ENCODE data around the gene G0S2. TPM values are rescaled to one million over a fixed set of nuclear protein-coding genes. Genes with fewer than 3 reads are reported as not detected.

G0S2 gene
- total and polyA plus RNA-seq, 9 of the 15 experiments (the other 6 are each of a cell fraction or from before 2014, with no cell fraction given): 0.18 to 65.6 (median 11.4) TPM

- FAIRE-seq: peak; percentile 51
- intact Hi-C loops (cut with micrococcal nuclease): loop anchor here (10.0 kb wide), 1 partner anchor 294 kb away; no protein-coding TSS in a partner anchor
- in situ Hi-C loops (cut with MboI): no loop called here
Measured at GRCh38 chr1:209691237-209691636, 16.0 kb downstream of the G0S2 start.

More at GRCh38 chr1:209691237-209691636, 16.0 kb downstream of the G0S2 start:
- Histone ChIP-seq H3K9me1 (ENCODE audit: control insufficient read depth, insufficient read depth, low read length) (no peaks in the 10 kb centered on the region), H3K9ac (ENCODE audit: insufficient read depth in 1 of 2, low read depth in 2 of 2, low read length in 2 of 2) (no peak overlapping the region), H4K20me1 (replicated peaks; ENCODE audit: control insufficient read depth, insufficient read depth, low read length) (no peaks in the 10 kb centered on the region; the same call in 1 of the 2 replicates), H3K4me1 (replicated peaks in 1 of 2; ENCODE audit: control insufficient read depth in 2 of 2, insufficient read depth in 2 of 2, low read length in 2 of 2) (no peaks in the 10 kb centered on the region; a peak in 2 of 5 replicates), H3K9me3 (replicated peaks; ENCODE audit: control insufficient read depth, insufficient read depth, low read depth, low read length) (no peaks in the 10 kb centered on the region), H3K4me3 (no peak overlapping the region), H3K36me3 (ENCODE audit: control insufficient read depth, insufficient read depth, low read length) (no peaks in the 10 kb centered on the region), H2AFZ (ENCODE audit: low read depth, low read length) (no peak overlapping the region), H3K27ac (ENCODE audit: extremely low read depth, low read depth, low read length) (no peak overlapping the region), H3K79me2 (ENCODE audit: control insufficient read depth, insufficient read depth, low read length) (no peaks in the 10 kb centered on the region), H3K4me2 (ENCODE audit: insufficient read depth, low read length) (no peak overlapping the region), H3K27me3 (ENCODE audit: control insufficient read depth in 2 of 2, insufficient read depth in 2 of 2, low read length in 2 of 2) (peaks cover 0 to 4% of the 10 kb centered on the region in 2 experiments; a peak in 1 of 5 replicates)
- 4% methylated on average over 3 of the region's 3 CpGs for WGBS (ENCODE audit: insufficient coverage, low coverage, missing lambda C conversion rate)
- TF ChIP-seq ERF (CRISPR knock-in tag; IDR thresholded peaks at IDR 0.05) (no peak), ZZZ3 (IDR thresholded peaks at IDR 0.05) (no peak), PPARD (CRISPR knock-in tag; IDR thresholded peaks at IDR 0.05) (no peak), E2F8 (IDR thresholded peaks at IDR 0.05; ENCODE audit: low read depth, partially characterized antibody) (no peak), LEF1 (IDR thresholded peaks at IDR 0.05) (no peak), ZNF561 (CRISPR knock-in tag; conservative IDR thresholded peaks at IDR 0.05) (no peak), NFRKB (IDR thresholded peaks at IDR 0.05; ENCODE audit: low read depth) (no peak), DIDO1 (tag; IDR thresholded peaks at IDR 0.05; ENCODE audit: low read depth) (no peak), CBFA2T2 (conservative IDR thresholded peaks at IDR 0.05) (no peak), ZNF143 (CRISPR knock-in tag; IDR thresholded peaks at IDR 0.05) (no peak), RBM17 (IDR thresholded peaks at IDR 0.05; ENCODE audit: borderline replicate concordance, low read depth, low read length) (no peak), TAF1 (IDR thresholded peaks at IDR 0.05; ENCODE audit: control insufficient read depth, extremely low read depth, insufficient read depth, low read length, severe bottlenecking) (no peak), MIER1 (IDR thresholded peaks at IDR 0.05; ENCODE audit: low read depth) (no peak), CTBP1 (IDR thresholded peaks at IDR 0.05; ENCODE audit: borderline replicate concordance) (no peak), PHF8 (IDR thresholded peaks at IDR 0.05; ENCODE audit: borderline replicate concordance, low read length) (no peak)
- no peak for DNase-seq (ENCODE audit: extremely low read depth in 1 of 4, low spot score in 3 of 4)
- BruUV-seq (replicated peaks): no TSS peak
- POLR2A ChIA-PET: no interaction called here
- no peak for ATAC-seq
- CTCF ChIA-PET (ENCODE audit: low intra/inter-chr PET ratio): interaction anchor here (2.4 to 3.8 kb wide), 4 partner anchors 48 to 122 kb away, joined by 5 to 64 read pairs (median 34); no protein-coding TSS in a partner anchor

Measured in K562 (cell line).